ENCODE results near the gene NHP2.

Gene NHP2

DNA sequence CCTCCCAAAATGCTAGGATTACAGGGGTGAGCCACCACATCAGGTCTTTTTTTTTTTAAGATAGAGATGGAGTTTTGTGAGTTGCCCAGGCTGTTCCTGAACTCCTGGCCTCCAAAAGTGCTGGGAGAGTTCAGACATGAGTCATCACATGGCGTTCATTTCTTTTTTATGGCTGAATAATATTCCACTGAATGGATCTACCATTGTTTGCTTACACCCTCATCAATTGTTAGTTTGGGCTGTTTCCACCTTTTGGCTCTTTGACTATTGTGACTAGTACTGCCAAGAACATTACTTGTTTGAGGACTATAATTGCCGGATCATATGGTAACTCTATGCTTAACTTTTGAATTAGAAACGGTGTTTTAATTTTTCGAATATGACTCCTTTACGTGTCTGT lies 41.1 kb downstream of the NHP2 start:
- DNase-seq: no peak

DNA sequence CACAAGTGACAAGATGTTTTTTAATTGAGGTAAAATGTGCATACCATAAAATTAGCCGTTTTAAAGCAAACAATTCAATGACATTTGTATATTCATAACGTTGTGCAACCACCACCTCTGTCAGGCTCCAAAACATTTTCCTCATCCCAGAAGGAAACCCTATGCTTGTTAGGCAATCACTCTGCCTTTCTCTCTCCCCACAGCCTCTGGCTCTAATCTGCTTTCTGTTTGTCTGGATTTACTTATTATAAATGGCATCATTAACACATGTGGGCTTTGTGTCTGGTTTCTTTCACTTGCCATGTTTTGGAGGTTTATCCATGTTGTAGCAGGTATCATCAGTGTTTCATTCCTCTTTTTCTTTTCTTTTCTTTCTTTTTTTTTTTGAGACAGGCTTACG lies 41.8 kb downstream of the NHP2 start:
- no peak for DNase-seq

DNA sequence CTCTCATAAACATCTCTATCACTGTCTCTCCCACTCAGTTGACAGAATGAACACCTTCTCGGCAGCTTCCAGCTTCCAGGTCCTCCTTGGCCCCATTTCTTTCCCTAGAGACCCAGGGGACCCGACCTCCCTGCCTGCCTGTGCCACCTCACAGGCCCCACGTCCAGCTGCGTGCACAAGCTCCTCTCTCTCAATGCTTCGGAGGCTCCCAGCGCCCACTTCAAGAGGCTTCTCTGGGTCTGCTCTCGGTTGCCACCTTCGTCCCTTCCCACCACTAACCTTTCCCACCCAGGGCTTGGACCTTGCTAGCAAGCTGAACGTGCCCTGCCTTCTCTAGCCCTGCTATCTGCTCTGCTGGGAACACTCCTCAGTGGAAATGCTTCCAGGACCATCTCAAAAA lies 43.2 kb downstream of the NHP2 start:
- DNase-seq: no peak

DNA sequence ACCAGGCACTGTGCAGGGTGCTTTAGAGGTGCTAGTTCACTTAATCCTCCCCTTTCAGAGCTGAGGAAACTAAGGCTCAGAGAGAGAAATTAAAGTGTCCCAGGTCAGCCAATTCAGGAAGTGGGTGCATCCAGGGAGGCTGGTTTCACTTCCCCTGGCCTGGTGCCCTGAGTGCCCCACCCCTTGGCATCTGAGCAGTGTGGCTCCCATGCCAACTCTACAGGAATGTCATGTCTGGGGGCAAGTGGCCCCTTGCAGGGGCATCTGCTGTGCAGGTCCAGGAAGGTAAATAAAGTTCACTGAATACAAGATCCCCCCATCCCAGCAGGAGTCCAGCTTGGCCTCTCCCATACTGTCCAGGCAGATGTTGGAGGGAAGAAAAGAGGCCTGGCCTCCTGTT lies 44.7 kb downstream of the NHP2 start:
- no peak for DNase-seq

DNA sequence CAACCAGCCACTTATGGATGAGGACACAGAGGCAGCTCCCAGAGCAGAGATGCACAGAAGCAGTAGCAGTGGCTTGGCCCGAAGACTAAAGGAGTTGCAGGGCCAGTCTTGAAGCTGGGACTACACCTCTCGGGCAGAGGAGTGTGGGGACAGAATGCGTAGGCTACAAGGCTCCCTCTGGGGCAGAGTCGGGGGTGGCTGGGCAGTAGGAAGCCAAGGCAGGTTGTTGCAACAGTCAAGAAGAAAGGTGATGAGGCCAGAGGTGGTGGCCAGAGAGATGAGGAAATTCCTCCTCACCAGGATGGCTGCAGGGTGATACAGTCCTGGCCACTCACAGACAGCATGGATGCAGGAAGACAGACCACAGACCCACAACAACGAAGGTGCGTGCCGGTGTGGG lies 45.2 kb downstream of the NHP2 start:
- DNase-seq: no peak

DNA sequence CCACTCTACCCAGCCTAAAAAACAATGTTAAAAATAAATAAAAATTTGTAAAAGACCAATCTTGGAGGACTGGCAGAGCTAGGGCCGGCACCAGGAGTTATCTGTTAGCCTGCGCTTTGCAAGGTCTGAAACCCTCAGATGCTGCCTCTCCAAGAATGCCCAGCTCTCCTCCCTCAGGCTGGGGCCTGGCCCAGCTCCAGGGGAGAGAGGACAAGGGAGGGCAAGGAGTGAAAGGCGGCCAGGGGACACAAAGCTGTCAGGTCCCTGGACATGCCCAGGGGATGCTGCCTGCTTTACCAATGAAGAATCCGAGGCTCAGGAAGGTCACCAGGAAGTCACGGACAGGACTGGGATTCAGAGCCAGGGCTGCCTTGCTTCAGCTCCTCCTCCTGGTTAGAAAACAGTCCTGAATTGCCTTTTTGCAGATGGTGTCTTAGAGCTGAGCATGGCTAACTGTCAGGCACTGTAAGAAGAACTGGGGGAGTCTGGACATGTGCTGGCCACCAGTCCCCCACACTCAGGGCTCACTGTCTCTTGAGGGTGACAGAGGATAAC lies 45.9 kb downstream of the NHP2 start:
- no peak for DNase-seq

DNA sequence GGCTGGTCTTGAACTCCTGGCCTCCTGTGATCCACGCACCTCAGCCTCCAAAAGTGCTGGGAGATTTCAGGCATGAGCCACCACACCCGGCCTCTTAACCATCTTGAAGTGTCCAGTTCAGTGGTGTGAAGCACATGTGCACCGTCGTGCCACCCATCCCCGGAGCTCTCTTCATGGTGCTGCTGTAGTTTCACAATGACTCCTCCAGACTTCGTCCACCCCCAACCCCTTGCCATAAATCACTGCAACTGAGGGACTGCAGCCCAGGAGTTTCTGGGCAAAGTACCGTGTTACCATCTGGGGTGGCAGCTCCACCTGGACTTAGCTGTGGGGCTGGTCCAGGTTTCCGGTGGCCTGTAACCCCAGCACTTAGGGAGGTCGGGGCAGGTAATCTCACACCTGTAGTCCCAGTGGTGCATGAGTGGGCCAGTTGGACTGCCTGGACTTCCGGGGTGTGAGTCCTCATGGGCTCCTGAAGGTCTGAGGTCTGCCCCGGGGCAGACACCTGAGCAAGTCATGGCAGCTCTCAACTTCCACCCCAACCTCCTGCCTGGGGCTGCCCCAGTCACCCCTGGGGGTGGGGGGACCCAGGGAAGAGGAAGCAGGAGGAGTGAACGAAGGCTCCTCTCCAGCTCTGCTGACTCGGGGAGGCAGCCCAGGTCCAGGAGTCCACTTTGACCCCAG lies 47.0 kb downstream of the NHP2 start:
- no peak for DNase-seq

DNA sequence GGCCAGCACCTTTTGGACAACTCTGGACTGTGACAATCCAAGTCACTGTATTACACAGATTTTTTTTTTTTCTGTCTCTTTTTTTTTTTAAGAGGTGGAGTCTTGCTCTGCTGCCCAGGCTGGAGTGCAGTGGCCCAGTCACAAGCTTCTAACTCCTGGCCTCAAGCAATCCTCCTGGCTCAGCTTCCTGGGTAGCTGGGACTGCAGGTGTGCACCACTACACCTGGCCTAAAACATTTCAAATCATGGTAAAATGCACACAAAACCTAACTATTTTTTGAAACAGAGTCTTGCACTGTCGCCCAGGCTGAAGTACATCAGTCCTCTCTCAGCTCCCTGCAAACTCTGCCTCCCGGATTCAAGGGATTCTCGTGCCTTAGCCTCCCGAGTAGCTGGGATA lies 47.6 kb downstream of the NHP2 start:
- no peak for DNase-seq

DNA sequence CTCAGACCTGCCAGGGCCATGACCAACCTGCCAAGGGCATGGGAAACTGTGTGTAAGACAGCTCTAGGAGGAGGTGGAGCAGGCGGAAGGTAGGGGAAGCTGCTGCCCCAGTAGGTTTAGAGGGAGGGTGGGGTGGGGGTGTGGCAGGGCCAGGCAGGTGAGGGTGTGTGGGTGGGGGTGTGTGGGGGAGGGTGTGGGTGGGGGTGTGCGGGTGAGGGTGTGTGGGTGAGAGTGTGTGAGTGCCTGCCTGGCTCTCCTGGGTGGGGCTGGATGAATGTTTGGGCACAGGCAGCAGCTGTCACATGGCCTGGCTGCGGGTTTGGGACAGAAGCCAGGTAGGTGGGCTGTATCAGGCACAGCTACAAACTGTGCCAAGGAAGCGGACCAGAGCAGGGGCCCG lies 49.2 kb downstream of the NHP2 start:
- no peak for DNase-seq

DNA sequence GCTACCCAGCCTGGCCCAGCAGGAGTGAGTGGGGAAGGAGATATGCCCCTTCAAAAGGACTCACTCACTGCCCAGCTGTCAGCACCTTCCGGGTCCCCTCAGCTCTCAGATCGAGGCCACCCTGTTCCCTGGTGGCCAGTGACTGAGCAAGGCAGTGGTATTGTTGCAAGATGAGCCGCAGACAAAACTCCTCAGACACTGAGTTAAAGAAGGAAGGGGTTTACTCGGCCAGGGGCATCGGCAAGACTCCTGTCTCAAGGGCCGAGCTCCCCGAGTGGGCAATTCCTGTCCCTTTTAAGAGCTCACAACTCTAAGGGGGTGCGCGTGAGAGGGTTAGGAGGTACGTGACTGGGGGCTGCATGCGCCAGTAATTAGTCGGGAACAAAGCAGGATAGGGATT lies 50.1 kb downstream of the NHP2 start:
- DNase-seq: no peak

Data from DMS 273 treated with DMSO at 0.1 percent for 48 hours (cell line).